Body of pancreas (tissue), 4 donors: ENCODE results near the gene RDH12. TPM values are rescaled to one million over a fixed set of nuclear protein-coding genes. Genes with fewer than 3 reads are reported as not detected.

Source experiments
- ATAC-seq: fragments of 150-250 bp; one replicate; pipeline ENCODE4 v1.9.1; 2016
- DNase-seq, 4 donors: peaks; one replicate each; pipeline ENCODE4 v3.0.0-alpha.2; 2019
- H3K27ac ChIP-seq, 4 donors: fragments of 200-600 bp; sonication (generic); 1 replicate in 3 of 4; 2 replicates in 1 of 4; pipeline versions ENCODE4 v1.5.1 to v1.6.1; 2016 to 2019; ENCODE audit warnings: mild to moderate bottlenecking in 1 of 4, mixed read lengths in 1 of 4, moderate library complexity in 1 of 4
- H3K27me3 ChIP-seq, 2 donors: fragments of 200-600 bp; sonication (generic); one replicate each; pipeline ENCODE4 v1.6.0; 2016; ENCODE audit warnings: mild to moderate bottlenecking in 1 of 2
- H3K36me3 ChIP-seq, 2 donors: fragments of 200-600 bp; sonication (generic); replicated peaks in 1 of 2; 2 replicates each; pipeline ENCODE4 v1.5.1; 2016; ENCODE audit warnings: low read depth in 2 of 2; ENCODE audit not compliant: insufficient read depth in 1 of 2
- H3K4me1 ChIP-seq: fragments of 200-600 bp; sonication (generic); one replicate; pipeline ENCODE4 v1.6.0; 2016
- H3K4me3 ChIP-seq, 2 donors: fragments of 200-600 bp; sonication (generic); 1 replicate in 1 of 2; 2 replicates in 1 of 2; pipeline ENCODE4 v1.5.1; 2016 to 2019
- H3K9me3 ChIP-seq, 3 donors: fragments of 200-600 bp; sonication (generic); 1 replicate in 2 of 3; 2 replicates in 1 of 3; pipeline ENCODE4 v1.5.1; 2016
- CTCF ChIP-seq, 7 experiments: fragments of 450-650 bp in 4 of 7; fragments of 200-600 bp in 3 of 7; sonication (generic) in 3 of 7; IDR thresholded peaks; one replicate each; pipeline ENCODE4 v1.5.1; 2016 to 2019; ENCODE audit warnings: antibody characterized with exemption in 7 of 7
- POLR2A ChIP-seq, 3 donors: fragments of 450-650 bp; IDR thresholded peaks; one replicate each; pipeline ENCODE4 v1.6.1; 2016; ENCODE audit warnings: antibody characterized with exemption in 3 of 3, mild to moderate bottlenecking in 2 of 3
- WGBS, 2 donors: methylation state at CpG; one replicate each; pipeline ENCODE4 v1.1.5; 2017; 5-methylcytosine and 5-hydroxymethylcytosine counted together
- intact Hi-C: fragments of 100-400 bp; cut with DNase I; formaldehyde crosslinking; loops from one replicate; pipeline ENCODE4 v1.15.1; 2023
- total RNA-seq, 2 donors: library from RNA; depleted of rRNA; stranded (reverse); fragments of >200 nt; gene quantifications; one replicate each; pipeline ENCODE4 v1.1.0, GENCODE V29; 2016

The RDH12 gene
- total RNA-seq, 2 donors from 2014 or later: 2.0 to 3.6 TPM

DNA sequence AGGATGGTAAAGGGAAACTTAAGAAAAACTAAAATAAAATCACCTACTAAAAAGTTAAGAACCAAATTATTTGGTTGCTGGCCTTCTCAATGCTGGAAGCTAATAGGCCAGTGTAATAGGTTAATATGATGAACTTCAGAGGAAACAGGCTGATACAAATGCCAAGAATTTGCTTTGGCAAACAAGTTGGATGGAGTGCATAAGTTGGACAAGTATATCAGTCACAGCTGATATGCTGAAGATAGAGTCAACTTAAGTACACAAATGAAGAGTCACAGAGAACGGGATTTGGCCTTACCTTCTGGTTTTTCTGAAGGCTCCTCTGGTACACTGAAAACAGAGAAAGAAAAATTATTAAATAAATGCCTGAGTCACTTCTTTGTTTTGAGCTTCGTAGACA lies 66.5 kb downstream of the RDH12 start:
- no peaks in the 10 kb centered on the region for H3K9me3 ChIP-seq
- intact Hi-C loops: no loop called here
- H3K36me3 ChIP-seq: peaks cover 5 to 15% of the 10 kb centered on the region in 2 donors
- H3K27ac ChIP-seq: no peak overlapping the region
- H3K4me1 ChIP-seq: peaks cover 6% of the 10 kb centered on the region
- TF ChIP-seq CTCF (IDR thresholded peaks at IDR 0.05) (no peak), POLR2A (IDR thresholded peaks at IDR 0.05) (no peak)
- 47 to 49% methylated on average over 2 of the region's 2 CpGs for WGBS, 2 donors
- DNase-seq (no peak), ATAC-seq (no peak)
- H3K4me3 ChIP-seq: no peak overlapping the region
- no peaks in the 10 kb centered on the region for H3K27me3 ChIP-seq

- 89 to 95% methylated on average over 4 to 5 of the region's 5 CpGs for WGBS, 2 donors
- ATAC-seq (no peak), DNase-seq (no peak)
- TF ChIP-seq POLR2A (IDR thresholded peaks at IDR 0.05) (no peak), CTCF (IDR thresholded peaks at IDR 0.05) (no peak)
- no peaks in the 10 kb centered on the region for H3K27me3 ChIP-seq
- intact Hi-C loops: no loop called here
- H3K27ac ChIP-seq: no peak overlapping the region
- H3K4me1 ChIP-seq: no peaks in the 10 kb centered on the region
- no peak overlapping the region for H3K4me3 ChIP-seq
- H3K9me3 ChIP-seq: no peaks in the 10 kb centered on the region
- peaks cover 14 to 43% of the 10 kb centered on the region in 2 donors for H3K36me3 ChIP-seq
Measured at GRCh38 chr14:67773844-67774377, 72.2 kb downstream of the RDH12 start.

DNA sequence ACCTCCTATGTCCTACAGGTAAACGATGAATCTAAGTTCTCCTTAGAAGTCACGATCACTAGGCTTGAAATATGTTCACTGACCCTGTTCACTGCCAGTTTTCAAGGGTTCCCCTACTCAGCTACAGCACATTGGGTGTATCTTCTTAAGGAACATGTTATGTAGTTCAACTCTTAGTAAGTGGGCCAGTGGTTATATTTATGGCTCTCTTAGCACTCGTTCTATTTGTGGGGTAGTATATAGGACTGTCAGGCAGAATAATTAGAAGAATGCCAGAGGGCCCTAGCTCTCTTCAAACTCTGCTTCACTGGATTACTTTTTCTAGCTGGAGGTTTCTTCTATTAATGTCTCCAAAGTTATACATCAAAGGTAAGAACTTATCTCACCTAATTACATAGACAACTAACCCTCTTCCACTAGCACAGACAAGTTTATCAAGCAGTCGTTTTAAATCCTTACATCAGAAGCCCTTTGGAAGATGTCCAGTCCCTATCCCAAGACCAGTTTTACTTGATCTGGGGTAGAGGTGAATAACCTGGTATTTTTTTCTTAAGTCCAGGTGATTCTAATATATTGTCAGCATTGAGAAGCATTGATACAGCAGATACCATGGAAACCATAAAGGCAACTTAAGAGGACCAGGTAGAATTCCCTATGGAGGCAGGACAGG lies 75.1 kb downstream of the RDH12 start:
- ATAC-seq (no peak), DNase-seq (no peak)
- intact Hi-C loops: no loop called here
- H3K9me3 ChIP-seq: no peaks in the 10 kb centered on the region
- 54 to 83% methylated on average over 4 of the region's 4 CpGs for WGBS, 2 donors
- no peak overlapping the region for H3K27ac ChIP-seq
- TF ChIP-seq POLR2A (IDR thresholded peaks at IDR 0.05) (no peak), CTCF (IDR thresholded peaks at IDR 0.05) (no peak)
- peaks cover 14 to 43% of the 10 kb centered on the region in 2 donors for H3K36me3 ChIP-seq
- no peaks in the 10 kb centered on the region for H3K4me1 ChIP-seq
- H3K4me3 ChIP-seq: no peak overlapping the region
- no peaks in the 10 kb centered on the region for H3K27me3 ChIP-seq

DNA sequence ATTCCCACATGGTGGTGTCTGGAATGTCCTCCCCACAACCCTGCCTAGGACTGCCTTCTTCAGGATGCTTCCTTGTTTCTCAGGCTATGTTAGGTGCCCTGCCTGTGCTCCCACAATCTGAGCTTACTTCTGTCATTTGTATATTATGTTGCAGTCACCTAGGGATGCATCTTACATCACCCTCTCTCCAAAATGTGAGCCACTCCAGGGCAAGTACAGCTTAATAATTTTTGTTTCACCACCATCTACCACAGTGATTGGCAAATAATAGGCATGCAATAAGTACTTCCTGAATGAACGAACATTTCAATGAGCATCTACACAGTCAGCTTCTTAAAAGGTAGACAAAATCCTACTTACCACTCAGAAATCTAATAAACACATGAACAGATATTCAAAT lies 77.1 kb downstream of the RDH12 start:
- Histone ChIP-seq H3K27ac (no peak overlapping the region), H3K9me3 (no peaks in the 10 kb centered on the region), H3K36me3 (peaks cover 9 to 48% of the 10 kb centered on the region in 2 donors), H3K4me3 (no peak overlapping the region), H3K4me1 (no peaks in the 10 kb centered on the region), H3K27me3 (no peaks in the 10 kb centered on the region)
- no peak for ATAC-seq
- no peak for DNase-seq
- 74 to 83% methylated on average over 1 of the region's 1 CpG for WGBS, 2 donors
- no peak for TF ChIP-seq POLR2A (IDR thresholded peaks at IDR 0.05)
- TF ChIP-seq CTCF (IDR thresholded peaks at IDR 0.05): no peak
- intact Hi-C loops: no loop called here

DNA sequence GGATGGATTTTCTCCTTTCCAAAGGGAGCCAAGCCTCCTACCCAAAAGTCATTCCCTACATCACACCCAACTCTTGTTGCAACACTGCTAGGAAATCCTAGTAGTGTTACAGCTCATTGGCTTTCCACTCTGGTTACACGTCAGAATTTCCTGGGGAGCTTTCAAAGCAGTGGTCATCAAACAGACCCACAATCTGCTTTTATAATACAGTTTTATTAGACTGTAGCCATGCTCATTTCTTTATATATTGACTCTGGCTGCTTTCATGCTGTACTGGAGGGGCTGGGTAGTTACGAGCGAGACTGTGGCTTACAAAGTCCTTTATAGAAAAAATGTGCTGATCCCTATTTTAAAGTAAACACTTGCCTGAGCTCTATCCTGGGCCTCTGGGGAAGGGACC lies 80.4 kb downstream of the RDH12 start:
- Histone ChIP-seq H3K4me1 (no peaks in the 10 kb centered on the region), H3K9me3 (no peaks in the 10 kb centered on the region), H3K36me3 (peaks cover 7 to 57% of the 10 kb centered on the region in 2 donors), H3K27me3 (no peaks in the 10 kb centered on the region), H3K4me3 (no peak overlapping the region), H3K27ac (no peak overlapping the region)
- DNase-seq: no peak
- TF ChIP-seq CTCF (IDR thresholded peaks at IDR 0.05) (no peak), POLR2A (IDR thresholded peaks at IDR 0.05) (no peak)
- intact Hi-C loops: no loop called here
- no peak for ATAC-seq
- 31 to 92% methylated on average over 3 of the region's 3 CpGs for WGBS, 2 donors
